ENCODE measurements around the gene PCNX3. TPM values are rescaled to one million over a fixed set of nuclear protein-coding genes. Genes with fewer than 3 reads are reported as not detected.

PCNX3 gene
- total and polyA plus RNA-seq, 2 of the 4 experiments (the other 2 are of a cell fraction) = 5.6 to 33.2 TPM

DNA sequence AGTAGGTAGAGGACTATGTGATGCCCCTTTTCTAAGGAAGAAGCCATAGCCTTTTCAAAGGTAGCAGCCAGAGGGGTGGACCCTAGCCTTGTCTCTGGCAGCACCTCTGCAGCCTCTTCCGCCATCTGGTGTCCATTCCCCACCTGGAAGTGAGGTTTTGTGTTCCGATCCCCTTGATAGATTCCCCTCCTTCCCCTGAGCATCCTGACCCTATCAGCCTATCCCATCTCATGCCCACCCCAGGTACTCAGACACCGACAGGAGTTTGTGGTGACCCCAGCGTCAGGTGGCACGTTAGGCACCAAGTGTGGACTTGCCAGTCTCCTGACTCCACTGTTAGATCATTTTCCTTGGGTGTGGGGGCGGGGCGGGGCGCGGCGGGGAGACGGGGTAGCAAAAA, 43.6 kb upstream of the PCNX3 start:
- Histone ChIP-seq H3K4me1 (ENCODE audit: control insufficient read depth, insufficient read depth, low read length) (peaks cover 29% of the 10 kb centered on the region), H4K20me1 (ENCODE audit: insufficient read depth, low read length) (peaks cover 27% of the 10 kb centered on the region), H3K27ac (ENCODE audit: insufficient read depth, low read length) (peak overlapping the region; percentile 57), H2AK9ac (replicated peaks; ENCODE audit: low read depth, low read length, poor library complexity) (peak overlapping the region; percentile 96), H2BK120ac (ENCODE audit: low read depth, low read length) (0 out of 2 replicates have a peak overlapping the region, but pooled peaks have one; percentile 8), H3K14ac (replicated peaks; ENCODE audit: low read depth, low read length) (no peak overlapping the region), H3K56ac (ENCODE audit: extremely low read depth, insufficient read depth, low read length) (no peak overlapping the region), H4K91ac (ENCODE audit: insufficient read depth, low read depth, low read length) (0 out of 2 replicates have a peak overlapping the region, but pooled peaks have one; percentile 51), H4K5ac (ENCODE audit: low read depth, low read length) (peak overlapping the region; percentile 27; the same call in 1 of the 2 replicates), H3K18ac (ENCODE audit: low read depth, low read length) (no peak overlapping the region), H3K9me1 (ENCODE audit: insufficient read depth, low read length) (peaks cover 14% of the 10 kb centered on the region), H2AK5ac (ENCODE audit: low read depth, low read length) (peak overlapping the region; percentile 97; the same call in 1 of the 2 replicates), H3K4ac (ENCODE audit: low read depth, low read length) (peak overlapping the region; percentile 88), H4K8ac (ENCODE audit: low read depth in 2 of 2, low read length in 2 of 2) (no peak overlapping the region; a peak in 1 of 4 replicates), H3K9me3 (ENCODE audit: control insufficient read depth, insufficient read depth, low read length) (no peaks in the 10 kb centered on the region), H3K9ac (ENCODE audit: low read depth, low read length) (0 out of 2 replicates have a peak overlapping the region, but pooled peaks have one; percentile 35), H3K4me3 (ENCODE audit: insufficient read depth, low read depth, low read length) (peak overlapping the region; percentile 75), H2BK15ac (ENCODE audit: low read depth, low read length) (no peak overlapping the region), H2BK5ac (ENCODE audit: low read depth, low read length, poor library complexity, severe bottlenecking) (peak overlapping the region; percentile 57), H3K36me3 (ENCODE audit: control insufficient read depth, insufficient read depth, low read length) (peaks cover 4% of the 10 kb centered on the region; the same call in 1 of the 2 replicates), H3K27me3 (ENCODE audit: control insufficient read depth, insufficient read depth, low read length) (no peaks in the 10 kb centered on the region), H2AFZ (replicated peaks; ENCODE audit: low read length, poor library complexity) (peak overlapping the region; percentile 86), H3K4me2 (ENCODE audit: low read depth, low read length) (peak overlapping the region; percentile 93), H3K79me1 (ENCODE audit: low read depth in 1 of 2, low read length in 2 of 2) (peaks cover 27 to 70% of the 10 kb centered on the region in 2 experiments), H2BK20ac (ENCODE audit: low read depth, low read length) (no peak overlapping the region), H3K23ac (ENCODE audit: low read depth, low read length) (no peak overlapping the region)
- no peak for ATAC-seq (ENCODE audit: low read depth)
- POLR2A ChIA-PET (ENCODE audit: unreplicated experiment) = interaction anchor here (0.6 to 1.1 kb wide), 4 partner anchors 72 to 793 kb away, joined by 3 to 9 read pairs (median 4); partner anchors contain the start of genes NEAT1 and SF1
- in situ Hi-C loops (cut with MboI; ENCODE audit: low sequenced_read_pairs) = no loop called here
- dilution Hi-C loops (cut with HindIII; ENCODE audit: low sequenced_read_pairs, unreplicated experiment) = no loop called here
- TF ChIP-seq, protein P1, sequence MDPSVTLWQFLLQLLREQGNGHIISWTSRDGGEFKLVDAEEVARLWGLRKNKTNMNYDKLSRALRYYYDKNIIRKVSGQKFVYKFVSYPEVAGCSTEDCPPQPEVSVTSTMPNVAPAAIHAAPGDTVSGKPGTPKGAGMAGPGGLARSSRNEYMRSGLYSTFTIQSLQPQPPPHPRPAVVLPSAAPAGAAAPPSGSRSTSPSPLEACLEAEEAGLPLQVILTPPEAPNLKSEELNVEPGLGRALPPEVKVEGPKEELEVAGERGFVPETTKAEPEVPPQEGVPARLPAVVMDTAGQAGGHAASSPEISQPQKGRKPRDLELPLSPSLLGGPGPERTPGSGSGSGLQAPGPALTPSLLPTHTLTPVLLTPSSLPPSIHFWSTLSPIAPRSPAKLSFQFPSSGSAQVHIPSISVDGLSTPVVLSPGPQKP (IDR thresholded peaks at IDR 0.05; ENCODE audit: borderline replicate concordance, low read depth, low read length) = no peak
- TF ChIP-seq RAD21 (IDR thresholded peaks at IDR 0.05; ENCODE audit: low read length) = peak; percentile 58
- TF ChIP-seq BHLHE40 (IDR thresholded peaks at IDR 0.05; ENCODE audit: low read depth, low read length) = no peak
- TF ChIP-seq RCOR1 (IDR thresholded peaks at IDR 0.05; ENCODE audit: insufficient replicate concordance, low read length) = no peak
- TF ChIP-seq SMC3 (IDR thresholded peaks at IDR 0.05; ENCODE audit: low read depth, low read length) = peak; percentile 56
- TF ChIP-seq, protein P2, sequence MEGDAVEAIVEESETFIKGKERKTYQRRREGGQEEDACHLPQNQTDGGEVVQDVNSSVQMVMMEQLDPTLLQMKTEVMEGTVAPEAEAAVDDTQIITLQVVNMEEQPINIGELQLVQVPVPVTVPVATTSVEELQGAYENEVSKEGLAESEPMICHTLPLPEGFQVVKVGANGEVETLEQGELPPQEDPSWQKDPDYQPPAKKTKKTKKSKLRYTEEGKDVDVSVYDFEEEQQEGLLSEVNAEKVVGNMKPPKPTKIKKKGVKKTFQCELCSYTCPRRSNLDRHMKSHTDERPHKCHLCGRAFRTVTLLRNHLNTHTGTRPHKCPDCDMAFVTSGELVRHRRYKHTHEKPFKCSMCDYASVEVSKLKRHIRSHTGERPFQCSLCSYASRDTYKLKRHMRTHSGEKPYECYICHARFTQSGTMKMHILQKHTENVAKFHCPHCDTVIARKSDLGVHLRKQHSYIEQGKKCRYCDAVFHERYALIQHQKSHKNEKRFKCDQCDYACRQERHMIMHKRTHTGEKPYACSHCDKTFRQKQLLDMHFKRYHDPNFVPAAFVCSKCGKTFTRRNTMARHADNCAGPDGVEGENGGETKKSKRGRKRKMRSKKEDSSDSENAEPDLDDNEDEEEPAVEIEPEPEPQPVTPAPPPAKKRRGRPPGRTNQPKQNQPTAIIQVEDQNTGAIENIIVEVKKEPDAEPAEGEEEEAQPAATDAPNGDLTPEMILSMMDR (conservative IDR thresholded peaks at IDR 0.05; ENCODE audit: low read depth, low read length) = peak; percentile 42
- intact Hi-C loops (cut with micrococcal nuclease) = loop anchor here (2.0 to 5.0 kb wide), 3 partner anchors 15 to 190 kb away; partner anchors contain the start of gene SLC25A45
- DNase-seq = peak; percentile 44
- WGBS, 2 experiments (ENCODE audit: extremely low coverage in 2 of 2, insufficient read length in 1 of 2) = no CpG with 5 or more reads among the region's 11 CpGs
- BruUV-seq (replicated peaks) = no TSS peak
- CTCF ChIA-PET = interaction anchor here (2.6 kb wide), 1 partner anchor 31 kb away, joined by 15 read pairs; no protein-coding TSS in a partner anchor
